ENCODE results near the gene TMEM107.
A peak's percentile ranks its signal among the peaks of the same experiment; 100 is the strongest.
"Not testable (repeated sequence)": the region's sequence is repeated elsewhere in the genome, so short reads cannot be mapped to it uniquely, and the experiment has no call there.

Gene TMEM107

DNA sequence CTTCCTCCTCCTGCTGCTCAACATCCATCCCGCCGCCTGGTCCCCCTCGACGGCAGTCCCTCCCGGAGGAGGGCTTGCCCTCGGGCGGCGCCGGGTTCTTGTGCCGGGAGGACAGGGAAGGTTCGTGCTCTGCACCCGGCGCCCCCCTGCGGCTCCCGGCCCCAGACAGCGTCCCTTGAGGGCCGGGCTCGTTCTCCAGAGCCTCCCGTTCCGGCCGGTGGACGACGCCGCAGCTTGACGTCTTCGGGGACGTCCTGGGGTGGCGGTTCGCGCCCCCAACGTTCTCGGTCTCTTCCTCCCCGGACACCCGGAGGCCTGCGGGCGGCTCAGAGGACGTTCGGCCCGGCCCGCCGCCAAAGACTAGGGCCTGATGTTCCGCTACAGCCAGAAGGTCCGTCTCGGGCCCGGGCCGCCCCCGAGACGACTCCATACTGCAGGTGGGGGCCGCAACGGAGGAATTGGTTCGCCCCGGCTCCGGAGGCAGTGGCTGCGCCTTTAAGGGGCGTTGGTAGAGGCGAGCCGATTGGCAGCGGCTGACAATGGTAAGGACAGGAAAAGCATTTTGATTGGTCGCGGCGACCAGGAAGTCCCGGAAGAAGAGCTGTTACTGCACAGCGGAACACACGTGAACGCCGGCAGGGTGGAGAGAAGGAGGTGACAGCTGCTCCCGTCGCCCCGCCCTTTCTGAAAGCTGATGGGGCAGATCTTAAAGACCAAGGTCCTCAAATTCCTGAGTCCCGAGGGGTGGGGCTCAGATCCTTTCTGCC lies 13.7 kb upstream of the TMEM107 start, which contains the start of gene BORCS6:
BORCS6 (minus strand) TSS at position 470 of the 767 bp plus-strand sequence; CDS start at position 430, 40 bp downstream.
- peak; percentile 89 to 91 for DNase-seq (ENCODE audit: low read depth in 2 of 2)

DNA sequence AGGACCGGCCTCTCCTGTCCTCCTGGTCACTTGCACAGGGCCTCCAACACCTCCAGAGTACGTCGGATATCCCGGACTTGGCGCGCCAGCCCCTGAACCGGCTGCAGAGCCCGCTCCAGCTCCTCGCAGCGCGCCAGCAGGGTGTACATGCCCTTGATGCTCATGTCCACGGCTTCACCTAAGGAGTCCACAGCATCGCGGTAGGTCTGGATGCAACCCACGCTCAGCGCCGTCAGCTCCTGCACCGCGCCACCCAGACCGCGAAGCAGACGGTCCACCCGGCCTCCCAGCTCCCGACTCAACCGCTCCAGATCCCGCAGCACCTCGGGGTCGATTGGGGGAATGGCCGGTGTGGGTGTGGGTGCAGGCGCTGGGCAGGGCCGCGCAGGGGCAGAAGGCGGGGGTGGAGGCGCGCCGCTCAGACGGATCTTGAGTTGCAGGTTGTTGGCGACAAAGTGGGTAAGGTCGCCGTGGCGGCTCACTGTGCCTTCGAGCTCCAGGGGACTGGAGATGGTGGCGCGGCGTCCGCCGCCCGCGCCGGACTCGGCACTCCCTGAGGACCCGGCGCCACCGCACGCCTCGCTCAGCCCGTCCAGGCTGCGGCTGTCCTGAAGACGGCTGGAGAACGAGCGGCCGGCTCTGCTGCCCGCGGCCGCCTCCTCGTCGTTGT lies 13.0 kb upstream of the TMEM107 start:
- no peak for DNase-seq (ENCODE audit: low read depth in 2 of 2)

GRCh38 chr17:8188263-8188839 lies 12.2 kb upstream of the TMEM107 start:
- no peak for DNase-seq (ENCODE audit: low read depth in 2 of 2)

DNA sequence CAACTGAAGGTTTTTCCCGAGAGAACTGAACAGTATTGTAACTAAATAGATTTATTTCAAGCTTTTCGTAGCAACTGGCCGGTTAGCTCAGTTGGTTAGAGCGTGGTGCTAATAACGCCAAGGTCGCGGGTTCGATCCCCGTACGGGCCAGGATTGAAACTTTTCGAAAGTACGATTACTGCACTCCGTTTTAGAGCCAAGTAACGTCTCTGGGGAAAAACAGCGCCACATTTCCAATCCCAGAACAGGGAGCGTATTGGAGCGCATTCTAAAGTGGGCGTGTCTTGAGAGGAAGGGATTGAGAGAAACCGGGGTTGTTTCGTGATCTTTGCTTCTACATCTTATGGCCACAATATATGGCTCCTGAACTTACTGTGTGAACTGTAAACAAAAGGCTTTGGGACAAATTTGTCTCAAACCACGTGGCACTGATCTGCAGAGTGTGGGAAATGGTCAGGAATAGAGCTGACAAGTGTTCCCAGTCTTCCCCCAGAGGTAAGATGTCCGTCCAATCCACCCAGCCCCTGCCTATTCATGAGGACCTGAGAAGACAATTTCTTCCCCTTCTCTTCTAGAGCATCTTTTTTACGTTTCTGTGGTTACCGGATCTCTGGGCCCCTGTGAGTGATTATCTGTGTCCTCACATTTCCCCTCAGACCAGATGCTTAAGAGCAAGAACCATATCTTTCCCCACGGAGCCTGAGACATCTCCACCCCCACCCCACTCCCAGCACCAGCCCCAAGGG lies 11.5 kb upstream of the TMEM107 start:
- peak; percentile 94 to 95 for DNase-seq (ENCODE audit: low read depth in 2 of 2)

DNA sequence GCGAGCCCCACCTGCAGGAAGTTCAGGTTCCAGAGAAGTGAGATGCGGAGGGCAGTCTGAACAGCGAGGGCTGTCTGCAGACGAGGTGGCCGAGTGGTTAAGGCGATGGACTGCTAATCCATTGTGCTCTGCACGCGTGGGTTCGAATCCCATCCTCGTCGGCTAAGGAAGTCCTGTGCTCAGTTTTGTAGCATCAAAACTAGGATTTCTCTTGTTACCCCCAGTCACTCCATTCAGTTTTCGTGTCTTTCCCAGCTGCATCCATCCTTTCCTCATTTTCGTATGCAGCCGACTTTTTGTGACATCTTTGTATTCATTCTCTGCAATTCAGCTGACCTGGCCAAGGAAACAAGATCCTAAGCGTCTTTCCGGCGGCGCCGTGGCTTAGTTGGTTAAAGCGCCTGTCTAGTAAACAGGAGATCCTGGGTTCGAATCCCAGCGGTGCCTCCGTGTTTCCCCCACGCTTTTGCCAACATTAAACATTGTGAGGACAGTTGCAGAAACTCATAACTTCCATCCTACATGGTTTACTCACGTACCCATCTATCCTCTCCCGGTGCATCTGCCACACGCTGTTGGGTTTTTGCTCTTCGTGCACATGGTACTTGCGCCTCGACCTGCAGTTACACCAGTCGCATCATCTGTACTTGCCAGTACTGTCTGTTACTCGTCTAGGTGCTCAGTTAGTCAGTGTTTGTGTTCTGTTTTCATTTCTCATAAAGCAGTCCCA lies 10.8 kb upstream of the TMEM107 start:
- peak; percentile 96 to 99 for DNase-seq (ENCODE audit: low read depth in 2 of 2)

GRCh38 chr17:8186446-8186786 lies 10.2 kb upstream of the TMEM107 start:
- no peak for DNase-seq (ENCODE audit: low read depth in 2 of 2)

- peak; percentile 90 to 94 for DNase-seq (ENCODE audit: low read depth in 2 of 2)
Measured at GRCh38 chr17:8185582-8186445, 9.6 kb upstream of the TMEM107 start.

DNA sequence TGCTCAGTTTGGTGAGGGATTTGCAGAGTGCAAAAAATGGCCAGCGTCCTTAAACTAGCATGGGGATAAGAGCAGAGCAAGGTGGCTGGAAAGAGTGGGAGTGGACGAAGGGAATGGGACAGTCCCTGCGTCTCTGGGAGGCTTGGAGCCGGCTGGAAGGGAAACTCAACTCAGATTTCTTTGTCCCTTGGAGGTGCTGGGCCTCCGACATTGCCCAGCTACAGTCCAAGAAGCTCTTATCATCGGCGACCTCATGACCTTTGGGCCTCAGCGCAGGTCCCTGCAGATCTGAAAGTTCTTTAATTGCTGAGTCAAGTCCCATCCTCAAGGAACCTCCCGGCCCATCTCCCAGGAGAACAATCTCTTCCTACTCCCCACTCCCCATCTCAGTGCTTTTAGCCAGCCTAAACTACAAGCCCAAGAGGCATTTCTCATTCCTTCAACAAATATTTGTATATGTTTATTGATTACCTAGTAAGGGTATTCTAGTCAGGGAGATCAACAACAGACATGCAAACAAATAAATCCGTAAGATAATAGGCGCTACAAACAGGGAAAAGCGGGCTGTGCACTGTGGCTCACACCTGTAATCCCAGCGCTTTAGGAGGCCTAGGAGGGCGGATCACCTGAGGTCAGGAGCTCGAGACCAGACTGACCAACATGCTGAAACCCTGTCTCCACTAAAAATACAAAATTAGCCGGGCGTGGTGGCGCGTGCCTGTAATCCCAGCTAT lies 985 bp upstream of the TMEM107 start:
- DNase-seq (ENCODE audit: low read depth in 2 of 2) = no peak

DNA sequence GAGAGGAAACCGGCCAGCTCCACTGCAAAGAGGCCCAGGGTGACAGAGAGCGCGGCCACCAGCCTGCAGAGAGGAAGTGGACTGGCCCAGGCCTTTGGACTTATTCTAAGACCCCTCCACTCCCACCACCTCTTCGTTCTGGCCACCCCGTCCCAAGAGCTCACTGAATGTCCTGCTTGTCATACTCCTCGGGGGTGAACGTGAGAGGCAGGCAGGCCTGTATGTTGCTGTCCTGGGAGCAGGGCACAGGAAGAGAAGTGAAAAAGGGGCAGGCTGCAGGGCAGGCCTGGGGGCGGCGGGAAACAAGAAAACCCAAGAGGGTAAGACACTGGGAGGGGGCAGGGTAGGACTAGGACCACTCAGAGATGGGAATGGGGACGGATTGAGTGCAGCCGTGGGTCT lies 384 bp downstream of the TMEM107 start:
- no peak for DNase-seq (ENCODE audit: low read depth in 2 of 2)

DNA sequence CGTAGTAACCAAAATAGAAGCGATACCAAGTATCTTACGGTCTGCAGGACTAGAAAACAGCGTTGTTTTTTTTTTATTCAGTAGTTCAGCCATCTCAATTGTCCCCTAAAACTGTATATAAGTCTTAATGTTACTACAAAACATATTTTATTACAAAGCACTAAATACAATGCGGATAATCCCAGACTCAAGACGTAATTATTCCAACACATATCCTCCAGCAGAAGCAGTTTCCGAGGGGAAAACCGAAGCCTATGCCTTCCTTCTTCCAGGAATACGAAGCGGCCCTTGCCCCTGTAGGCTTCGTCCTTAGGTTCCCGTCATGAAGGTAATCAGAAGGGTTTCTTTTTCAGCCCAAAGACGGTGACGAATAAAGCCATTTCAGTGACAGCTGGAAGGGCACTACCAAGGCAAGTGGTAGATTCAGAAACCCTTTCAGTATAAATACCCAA lies 2.3 kb downstream of the TMEM107 start:
- DNase-seq (ENCODE audit: low read depth in 2 of 2) = no peak

DNA sequence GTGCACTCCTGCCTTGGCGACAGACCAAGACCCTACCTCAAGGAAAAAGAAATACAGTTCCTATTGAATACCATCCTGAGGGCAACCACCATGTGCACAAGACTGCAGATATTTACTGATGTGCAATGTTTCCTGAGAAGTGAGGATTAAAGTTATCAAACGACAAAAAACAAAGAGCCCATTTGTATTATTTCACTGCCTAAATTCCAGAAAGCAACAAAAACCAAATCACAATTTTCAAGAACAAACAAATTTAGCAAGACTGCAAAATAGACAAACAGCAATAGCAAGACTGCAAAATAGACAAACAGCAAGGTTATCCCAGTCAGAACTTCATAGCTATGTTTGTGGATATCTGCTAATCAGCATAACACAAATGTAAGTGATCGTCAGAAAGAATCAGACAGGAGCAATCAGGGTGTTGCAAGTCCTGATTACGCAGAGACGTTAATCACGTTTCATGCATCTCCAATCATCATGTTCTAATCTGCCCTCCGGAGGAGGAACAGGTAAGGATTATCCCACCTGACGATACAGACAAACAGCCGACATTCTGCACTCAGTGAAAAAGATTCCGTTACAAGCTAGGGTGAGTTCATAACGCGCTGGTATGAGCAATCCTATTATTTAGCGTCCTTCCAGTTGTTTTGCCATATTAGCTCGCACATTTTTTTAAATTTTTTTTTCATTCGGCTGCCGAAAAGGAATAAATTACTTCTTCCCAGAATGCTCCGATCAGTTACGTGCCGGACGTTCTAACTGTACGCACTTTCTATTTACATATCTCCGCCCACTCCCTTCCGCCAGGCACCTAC lies 2.9 kb downstream of the TMEM107 start:
- DNase-seq (ENCODE audit: low read depth in 2 of 2) = peak; percentile 73 to 77

DNA sequence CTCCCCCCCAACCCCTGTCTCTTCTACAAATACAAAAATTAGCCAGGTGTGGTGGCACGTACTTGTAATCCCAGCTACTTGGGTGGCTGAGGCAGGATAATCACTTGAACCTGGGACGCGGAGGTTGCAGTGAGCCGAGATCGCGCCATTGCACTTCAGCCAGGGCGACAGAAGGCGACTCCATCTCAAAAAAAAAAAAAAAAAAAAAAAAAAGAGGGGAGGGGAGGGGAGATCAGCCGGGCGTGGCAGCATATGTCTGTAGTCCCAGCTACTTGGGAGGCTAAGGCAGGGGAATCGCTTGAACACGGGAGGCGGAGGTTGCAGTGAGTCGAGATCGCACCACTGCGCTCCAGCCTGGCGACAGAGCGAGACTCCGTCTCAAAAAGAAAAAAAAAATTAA lies 6.0 kb downstream of the TMEM107 start:
- not testable (repeated sequence) for DNase-seq (ENCODE audit: low read depth in 2 of 2)

DNA sequence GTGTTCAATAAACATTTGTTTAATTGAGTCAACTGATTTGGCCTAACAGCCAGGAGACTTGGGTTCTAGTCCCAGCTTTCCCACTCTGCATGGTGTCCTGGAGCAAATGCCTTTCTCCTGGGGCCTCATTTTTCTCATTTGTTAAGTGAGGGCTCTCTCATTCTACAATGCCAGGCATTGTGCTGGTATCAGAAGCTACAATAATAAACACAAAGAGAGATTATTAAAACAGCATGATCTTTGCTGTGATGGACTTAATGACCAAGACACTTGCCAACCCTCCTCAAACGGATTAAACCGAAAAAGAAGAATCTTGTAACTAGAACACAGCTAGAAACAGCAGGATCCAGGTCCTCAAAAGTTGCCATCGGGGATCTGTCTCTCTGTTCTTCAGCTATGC lies 8.7 kb downstream of the TMEM107 start:
- DNase-seq (ENCODE audit: low read depth in 2 of 2) = no peak

DNA sequence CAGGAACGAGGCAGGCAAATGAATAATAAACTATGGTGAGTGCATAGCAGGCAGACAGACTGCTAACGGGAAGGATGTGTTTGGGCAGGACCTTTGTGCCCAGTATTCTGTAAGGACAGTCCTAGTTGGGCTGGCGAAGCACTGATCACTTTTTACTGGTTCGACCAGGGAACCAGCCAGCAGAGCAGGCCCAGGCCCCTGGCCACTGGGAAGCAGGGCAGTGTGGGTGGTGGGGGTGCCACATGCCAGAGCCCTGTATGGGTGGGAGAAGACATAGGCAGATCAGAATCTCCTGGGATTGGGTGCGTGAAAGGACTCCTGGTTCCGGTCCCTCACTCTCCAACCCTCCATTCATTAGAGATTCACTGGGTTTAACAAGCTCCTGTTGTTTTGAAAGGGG lies 9.4 kb downstream of the TMEM107 start:
- no peak for DNase-seq (ENCODE audit: low read depth in 2 of 2)

- no peak for DNase-seq (ENCODE audit: low read depth in 2 of 2)
Measured at GRCh38 chr17:8164815-8165131, 11.4 kb downstream of the TMEM107 start.

GRCh38 chr17:8163978-8164814 lies 12.0 kb downstream of the TMEM107 start:
- peak in 1 of 2 donors; percentile 59 for DNase-seq (ENCODE audit: low read depth in 2 of 2)

GRCh38 chr17:8162997-8163977 lies 12.9 kb downstream of the TMEM107 start:
- DNase-seq (ENCODE audit: low read depth in 2 of 2) = no peak

Measured in activated CD4-positive, alpha-beta T cell treated with anti-CD3 and anti-CD28 coated beads for 24 hours (primary cell).